Measurements from ENCODE around the gene AGRN.

Gene AGRN

DNA sequence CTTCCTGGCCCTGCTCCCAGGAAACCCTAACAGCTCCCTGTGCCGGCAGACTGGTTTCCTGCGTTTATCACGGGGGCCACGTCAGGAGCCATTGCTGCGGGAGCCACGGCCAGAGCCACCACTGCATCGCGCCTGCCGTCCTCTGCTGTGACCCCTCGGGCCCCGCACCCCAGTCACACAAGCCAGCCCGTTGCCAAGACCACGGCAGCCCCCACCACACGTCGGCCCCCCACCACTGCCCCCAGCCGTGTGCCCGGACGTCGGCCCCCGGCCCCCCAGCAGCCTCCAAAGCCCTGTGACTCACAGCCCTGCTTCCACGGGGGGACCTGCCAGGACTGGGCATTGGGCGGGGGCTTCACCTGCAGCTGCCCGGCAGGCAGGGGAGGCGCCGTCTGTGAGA, 28.0 kb downstream of the AGRN start:
- no peaks in the 10 kb centered on the region for H4K20me1 ChIP-seq (ENCODE audit: insufficient read depth)
- no peak overlapping the region for H2AFZ ChIP-seq (ENCODE audit: low read depth)
- H3K4me1 ChIP-seq (ENCODE audit: low read depth, poor library complexity, severe bottlenecking) = no peaks in the 10 kb centered on the region
- H3K27me3 ChIP-seq (ENCODE audit: insufficient read depth, low read depth) = peaks cover 39% of the 10 kb centered on the region
- H3K36me3 ChIP-seq (ENCODE audit: insufficient read depth) = no peaks in the 10 kb centered on the region
- no peak overlapping the region for H3K4me3 ChIP-seq (IDR thresholded peaks at IDR 0.05; ENCODE audit: insufficient read depth, low read depth, low read length)
- TF ChIP-seq, protein P1, sequence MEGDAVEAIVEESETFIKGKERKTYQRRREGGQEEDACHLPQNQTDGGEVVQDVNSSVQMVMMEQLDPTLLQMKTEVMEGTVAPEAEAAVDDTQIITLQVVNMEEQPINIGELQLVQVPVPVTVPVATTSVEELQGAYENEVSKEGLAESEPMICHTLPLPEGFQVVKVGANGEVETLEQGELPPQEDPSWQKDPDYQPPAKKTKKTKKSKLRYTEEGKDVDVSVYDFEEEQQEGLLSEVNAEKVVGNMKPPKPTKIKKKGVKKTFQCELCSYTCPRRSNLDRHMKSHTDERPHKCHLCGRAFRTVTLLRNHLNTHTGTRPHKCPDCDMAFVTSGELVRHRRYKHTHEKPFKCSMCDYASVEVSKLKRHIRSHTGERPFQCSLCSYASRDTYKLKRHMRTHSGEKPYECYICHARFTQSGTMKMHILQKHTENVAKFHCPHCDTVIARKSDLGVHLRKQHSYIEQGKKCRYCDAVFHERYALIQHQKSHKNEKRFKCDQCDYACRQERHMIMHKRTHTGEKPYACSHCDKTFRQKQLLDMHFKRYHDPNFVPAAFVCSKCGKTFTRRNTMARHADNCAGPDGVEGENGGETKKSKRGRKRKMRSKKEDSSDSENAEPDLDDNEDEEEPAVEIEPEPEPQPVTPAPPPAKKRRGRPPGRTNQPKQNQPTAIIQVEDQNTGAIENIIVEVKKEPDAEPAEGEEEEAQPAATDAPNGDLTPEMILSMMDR (conservative IDR thresholded peaks at IDR 0.05; ENCODE audit: low read depth, low read length) = no peak
- H3K27ac ChIP-seq = no peak overlapping the region
- no peak overlapping the region for H3K4me2 ChIP-seq
- H3K79me2 ChIP-seq (ENCODE audit: insufficient read depth, low read depth) = no peaks in the 10 kb centered on the region
- H3K9ac ChIP-seq = no peak overlapping the region

DNA sequence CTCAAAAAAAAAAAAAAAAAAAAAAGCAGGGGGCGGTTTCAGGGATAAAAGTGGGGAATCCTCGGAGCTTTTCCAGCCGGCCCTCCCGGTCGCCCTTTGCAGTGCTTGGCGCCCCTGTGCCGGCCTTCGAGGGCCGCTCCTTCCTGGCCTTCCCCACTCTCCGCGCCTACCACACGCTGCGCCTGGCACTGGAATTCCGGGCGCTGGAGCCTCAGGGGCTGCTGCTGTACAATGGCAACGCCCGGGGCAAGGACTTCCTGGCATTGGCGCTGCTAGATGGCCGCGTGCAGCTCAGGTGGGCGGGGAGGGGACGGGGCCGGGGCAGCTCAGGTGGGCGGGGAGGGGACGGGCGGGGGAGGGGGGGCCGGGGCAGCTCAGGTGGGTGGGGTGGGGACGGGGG, 28.8 kb downstream of the AGRN start:
- Histone ChIP-seq H3K36me3 (ENCODE audit: insufficient read depth) (no peaks in the 10 kb centered on the region), H3K4me3 (IDR thresholded peaks at IDR 0.05; ENCODE audit: insufficient read depth, low read depth, low read length) (no peak overlapping the region), H3K79me2 (ENCODE audit: insufficient read depth, low read depth) (no peaks in the 10 kb centered on the region), H4K20me1 (ENCODE audit: insufficient read depth) (no peaks in the 10 kb centered on the region), H3K9ac (no peak overlapping the region), H2AFZ (ENCODE audit: low read depth) (no peak overlapping the region), H3K4me2 (no peak overlapping the region), H3K27me3 (ENCODE audit: insufficient read depth, low read depth) (peaks cover 47% of the 10 kb centered on the region), H3K4me1 (ENCODE audit: low read depth, poor library complexity, severe bottlenecking) (no peaks in the 10 kb centered on the region), H3K27ac (no peak overlapping the region)
- TF ChIP-seq, protein P1 (conservative IDR thresholded peaks at IDR 0.05; ENCODE audit: low read depth, low read length) = no peak

DNA sequence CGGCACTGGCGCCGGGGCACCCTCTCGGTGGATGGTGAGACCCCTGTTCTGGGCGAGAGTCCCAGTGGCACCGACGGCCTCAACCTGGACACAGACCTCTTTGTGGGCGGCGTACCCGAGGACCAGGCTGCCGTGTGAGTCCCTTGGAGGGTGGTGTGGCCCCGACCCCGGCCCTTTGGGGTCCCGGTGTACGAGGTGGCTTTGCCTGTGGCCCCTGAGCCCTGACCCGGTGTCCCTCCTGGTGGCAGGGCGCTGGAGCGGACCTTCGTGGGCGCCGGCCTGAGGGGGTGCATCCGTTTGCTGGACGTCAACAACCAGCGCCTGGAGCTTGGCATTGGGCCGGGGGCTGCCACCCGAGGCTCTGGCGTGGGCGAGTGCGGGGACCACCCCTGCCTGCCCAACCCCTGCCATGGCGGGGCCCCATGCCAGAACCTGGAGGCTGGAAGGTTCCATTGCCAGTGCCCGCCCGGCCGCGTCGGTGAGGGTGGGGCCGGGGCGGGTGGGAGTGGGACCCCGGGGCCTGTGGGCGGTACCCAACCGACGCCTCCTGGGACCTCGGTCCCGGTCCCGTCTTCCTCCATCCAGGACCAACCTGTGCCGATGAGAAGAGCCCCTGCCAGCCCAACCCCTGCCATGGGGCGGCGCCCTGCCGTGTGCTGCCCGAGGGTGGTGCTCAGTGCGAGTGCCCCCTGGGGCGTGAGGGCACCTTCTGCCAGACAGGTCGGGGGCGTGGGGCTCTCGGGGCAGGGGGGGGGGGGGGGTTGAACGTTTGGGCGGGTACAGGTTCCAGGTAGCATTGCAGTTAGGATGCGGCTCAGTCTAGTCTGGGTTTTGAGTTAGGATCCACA, 29.6 kb downstream of the AGRN start:
- Histone ChIP-seq H2AFZ (ENCODE audit: low read depth) (no peak overlapping the region), H4K20me1 (ENCODE audit: insufficient read depth) (no peaks in the 10 kb centered on the region), H3K36me3 (ENCODE audit: insufficient read depth) (no peaks in the 10 kb centered on the region), H3K27me3 (ENCODE audit: insufficient read depth, low read depth) (peaks cover 55% of the 10 kb centered on the region), H3K4me1 (ENCODE audit: low read depth, poor library complexity, severe bottlenecking) (no peaks in the 10 kb centered on the region), H3K27ac (no peak overlapping the region), H3K9ac (no peak overlapping the region), H3K4me2 (no peak overlapping the region), H3K79me2 (ENCODE audit: insufficient read depth, low read depth) (no peaks in the 10 kb centered on the region), H3K4me3 (IDR thresholded peaks at IDR 0.05; ENCODE audit: insufficient read depth, low read depth, low read length) (no peak overlapping the region)
- TF ChIP-seq, protein P1 (conservative IDR thresholded peaks at IDR 0.05; ENCODE audit: low read depth, low read length) = no peak

GRCh38 chr1:1050577-1051052, 30.7 kb downstream of the AGRN start:
- no peaks in the 10 kb centered on the region for H3K36me3 ChIP-seq (ENCODE audit: insufficient read depth)
- TF ChIP-seq, protein P1 (conservative IDR thresholded peaks at IDR 0.05; ENCODE audit: low read depth, low read length) = no peak
- H3K79me2 ChIP-seq (ENCODE audit: insufficient read depth, low read depth) = no peaks in the 10 kb centered on the region
- H3K9ac ChIP-seq = no peak overlapping the region
- peak overlapping the region; percentile 29; the same call in 1 of the 2 replicates for H3K4me2 ChIP-seq
- H4K20me1 ChIP-seq (ENCODE audit: insufficient read depth) = no peaks in the 10 kb centered on the region
- no peaks in the 10 kb centered on the region for H3K4me1 ChIP-seq (ENCODE audit: low read depth, poor library complexity, severe bottlenecking)
- peaks cover 63% of the 10 kb centered on the region for H3K27me3 ChIP-seq (ENCODE audit: insufficient read depth, low read depth)
- H3K4me3 ChIP-seq (IDR thresholded peaks at IDR 0.05; ENCODE audit: insufficient read depth, low read depth, low read length) = no peak overlapping the region
- H3K27ac ChIP-seq = no peak overlapping the region
- H2AFZ ChIP-seq (ENCODE audit: low read depth) = no peak overlapping the region
